Activated naive CD8-positive, alpha-beta T cell treated with anti-CD3 and anti-CD28 coated beads, Interleukin-2, amount 50 U/mL, for 16 hours (primary cell): ENCODE measurements around the gene TEDC1.

ENCODE experiments used
- DNase-seq: peaks from one replicate; pipeline ENCODE4 v3.0.0-alpha.2; 2020; ENCODE audit warnings: low read depth, low spot score

Gene TEDC1

DNA sequence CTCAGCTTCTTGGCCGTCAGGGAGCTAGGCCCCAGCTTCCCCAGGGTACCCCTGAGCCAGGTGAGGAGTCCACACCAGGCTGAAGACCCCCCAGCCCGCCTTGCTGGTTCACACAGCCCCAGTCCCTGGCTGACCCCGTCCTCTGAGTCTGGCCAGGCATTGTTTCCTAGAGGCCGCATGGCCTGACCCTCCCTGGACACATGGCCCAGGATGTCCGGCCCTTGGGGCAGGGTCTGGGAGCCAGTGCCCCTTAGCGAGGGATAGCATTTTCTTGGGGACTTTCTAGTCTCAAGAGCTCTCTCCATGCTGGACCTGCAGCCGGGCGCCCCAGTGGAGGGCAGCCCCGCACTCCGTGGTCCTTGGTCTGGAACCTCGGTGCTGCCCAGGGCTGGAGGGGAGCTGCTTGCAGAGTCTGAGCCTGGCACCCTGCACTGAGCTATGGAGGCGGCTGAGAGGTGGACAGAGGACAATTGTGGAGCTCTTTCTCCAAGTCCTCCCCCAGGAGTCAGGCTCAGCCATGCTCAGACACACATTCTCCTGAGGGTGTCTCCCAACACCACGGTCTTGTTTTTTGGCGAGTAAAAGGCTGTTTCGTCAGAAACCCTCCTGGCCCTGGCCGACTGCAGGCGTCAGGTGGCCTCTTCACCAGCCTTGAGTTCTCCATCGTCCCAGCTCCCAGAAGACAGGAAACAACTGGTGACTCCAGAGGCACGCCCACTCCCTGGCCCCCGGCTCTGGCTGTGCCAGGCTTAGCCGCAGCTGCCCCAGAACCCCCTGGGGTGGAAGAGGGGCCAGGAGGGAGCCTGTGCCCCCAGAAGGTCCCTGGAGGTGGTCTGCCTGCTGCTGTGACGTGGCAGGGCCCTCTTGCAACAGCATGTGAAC, 34.1 kb upstream of the TEDC1 start:
- DNase-seq = no peak

DNA sequence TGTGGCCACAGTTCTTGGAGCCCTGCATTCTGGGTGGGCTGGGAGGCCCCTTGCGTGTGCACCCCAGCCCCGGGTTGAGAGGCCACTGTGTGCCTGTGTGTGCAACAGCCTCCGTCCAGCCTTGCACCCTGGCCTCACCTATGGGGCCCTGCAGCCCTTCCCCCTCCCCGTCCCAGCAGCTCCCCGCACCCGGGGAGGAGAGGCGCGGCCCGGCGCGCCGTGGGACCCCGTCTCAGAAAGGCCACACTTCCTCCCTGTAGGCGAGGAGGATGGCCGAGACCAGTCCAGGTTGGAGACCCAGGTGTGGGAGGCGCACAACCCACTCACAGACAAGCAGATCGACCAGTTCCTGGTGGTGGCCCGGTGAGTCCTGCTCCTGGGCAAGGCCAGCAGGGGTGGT, 33.0 kb upstream of the TEDC1 start:
- no peak for DNase-seq

DNA sequence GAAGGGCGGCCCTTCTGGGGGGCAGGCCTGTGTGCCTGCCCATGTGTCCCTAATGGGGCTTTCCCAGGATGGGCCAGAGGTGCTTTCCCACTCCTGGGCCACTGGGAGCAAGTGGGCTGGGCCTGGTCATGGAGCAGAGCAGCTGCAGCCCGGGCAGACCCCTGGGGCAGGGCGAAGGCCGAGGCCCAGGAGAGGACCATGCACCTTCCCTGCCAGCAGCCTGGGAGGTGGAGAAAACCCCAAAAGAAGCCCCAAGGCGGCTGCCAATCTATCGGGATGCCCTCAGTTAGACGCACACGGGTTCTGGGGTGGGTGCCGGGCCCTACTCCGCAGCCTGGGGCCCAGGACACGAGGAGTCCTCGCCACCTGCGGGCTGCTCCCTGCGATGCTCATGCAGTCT, 32.5 kb upstream of the TEDC1 start:
- DNase-seq = no peak

DNA sequence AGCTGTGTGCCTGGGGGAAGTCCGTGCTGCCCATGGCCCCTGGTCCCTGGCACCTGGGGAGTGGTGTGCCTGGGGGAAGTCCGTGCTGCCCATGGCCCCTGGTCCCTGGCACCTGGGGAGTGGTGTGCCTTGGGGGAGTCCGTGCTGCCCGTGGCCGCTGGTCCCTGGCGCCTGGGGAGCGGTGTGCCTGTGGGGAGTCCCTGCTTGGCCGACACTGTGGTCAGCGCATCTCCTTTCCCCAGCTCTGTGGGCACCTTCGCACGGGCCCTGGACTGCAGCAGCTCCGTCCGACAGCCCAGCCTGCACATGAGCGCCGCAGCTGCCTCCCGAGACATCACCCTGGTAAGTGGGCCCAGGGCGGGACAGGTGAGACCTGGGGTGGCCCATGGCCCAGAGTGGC, 30.9 kb upstream of the TEDC1 start:
- DNase-seq = no peak

DNA sequence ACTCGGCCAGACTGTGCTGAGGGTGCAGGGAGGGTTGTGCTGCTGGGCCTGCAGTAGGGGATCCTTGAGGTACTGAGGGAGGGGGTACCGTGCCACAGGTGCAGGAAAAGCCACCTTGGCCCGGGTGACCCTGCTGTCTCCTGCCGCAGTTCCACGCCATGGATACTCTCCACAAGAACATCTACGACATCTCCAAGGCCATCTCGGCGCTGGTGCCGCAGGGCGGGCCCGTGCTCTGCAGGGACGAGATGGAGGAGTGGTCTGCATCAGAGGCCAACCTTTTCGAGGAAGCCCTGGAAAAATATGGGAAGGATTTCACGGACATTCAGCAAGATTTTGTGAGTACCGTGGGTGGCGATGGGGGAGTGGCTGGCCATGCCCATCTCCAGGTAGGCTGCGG, 30.4 kb upstream of the TEDC1 start:
- DNase-seq = no peak

DNA sequence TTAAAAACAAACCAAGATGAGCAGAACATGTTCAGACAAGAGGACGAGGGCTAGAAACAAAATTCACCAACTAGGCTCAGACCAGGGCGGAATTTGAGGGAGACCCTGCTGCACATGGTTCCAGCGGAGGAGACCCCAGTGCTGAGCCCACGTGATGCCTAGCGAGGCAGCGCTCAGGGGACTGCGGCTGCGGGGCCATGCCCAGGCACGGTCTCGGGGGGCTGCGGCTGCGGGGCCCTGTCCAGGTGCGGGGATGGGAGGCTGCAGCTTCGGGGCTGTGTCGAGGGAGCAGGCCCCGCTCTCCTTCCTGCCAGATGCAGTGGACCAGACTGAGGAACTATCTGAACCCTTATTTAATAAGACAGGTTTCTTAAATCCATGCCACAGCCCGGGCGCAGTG, 29.1 kb upstream of the TEDC1 start:
- no peak for DNase-seq

DNA sequence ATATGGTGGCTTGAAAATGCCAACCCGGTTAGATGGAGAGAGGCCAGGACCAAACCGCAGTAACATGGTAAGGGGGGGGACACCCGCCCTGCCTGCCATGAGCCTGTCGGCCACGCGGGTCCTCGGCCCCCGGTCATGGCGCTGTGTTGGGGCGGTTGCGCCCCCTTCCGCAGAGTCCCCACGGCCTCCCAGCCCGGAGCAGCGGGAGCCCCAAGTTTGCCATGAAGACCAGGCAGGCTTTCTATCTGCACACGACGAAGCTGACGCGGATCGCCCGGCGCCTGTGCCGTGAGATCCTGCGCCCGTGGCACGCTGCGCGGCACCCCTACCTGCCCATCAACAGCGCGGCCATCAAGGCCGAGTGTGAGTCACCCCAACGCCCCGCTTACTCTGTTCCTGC, 26.5 kb upstream of the TEDC1 start:
- DNase-seq = no peak

DNA sequence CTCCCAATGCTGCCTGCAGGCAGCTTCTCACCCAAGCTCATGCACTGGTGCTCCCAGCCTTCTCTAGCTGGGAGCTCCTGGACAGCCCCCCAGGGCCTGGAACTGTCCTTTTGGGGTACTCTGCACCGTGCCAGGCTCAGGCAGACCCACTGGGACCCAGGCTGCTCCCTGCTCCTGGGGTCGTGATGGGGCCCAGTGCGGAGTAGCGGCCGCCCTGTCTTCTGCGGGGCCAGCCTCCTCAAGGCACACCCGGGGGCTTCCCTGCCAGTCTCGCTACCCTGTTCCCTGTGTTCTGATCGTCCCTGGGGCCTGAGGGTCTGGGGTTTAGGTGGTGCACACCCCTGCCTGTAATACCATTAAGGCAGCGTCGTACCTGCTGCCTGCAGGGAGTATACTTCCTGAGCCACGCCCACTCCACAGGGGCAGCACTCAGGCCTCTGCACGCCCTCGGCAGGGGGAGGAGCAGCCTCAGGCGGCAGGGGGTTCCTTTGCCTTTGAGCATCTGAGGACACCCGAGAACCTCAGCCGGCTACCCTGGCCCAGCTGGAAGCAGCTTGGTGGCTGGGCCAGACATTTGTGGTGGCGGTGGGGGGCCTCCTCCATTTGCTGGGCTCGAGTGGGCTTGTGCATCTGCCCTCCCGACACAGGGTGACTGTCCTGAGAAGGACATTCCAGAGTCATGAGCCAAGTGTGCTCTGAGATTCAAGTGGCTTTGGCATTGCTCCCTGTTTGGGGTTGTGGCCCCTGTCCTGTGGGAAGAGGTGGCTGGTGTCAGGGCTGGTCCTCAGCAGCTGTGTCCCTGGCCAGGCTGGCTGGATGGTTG, 25.6 kb upstream of the TEDC1 start:
- DNase-seq = no peak

DNA sequence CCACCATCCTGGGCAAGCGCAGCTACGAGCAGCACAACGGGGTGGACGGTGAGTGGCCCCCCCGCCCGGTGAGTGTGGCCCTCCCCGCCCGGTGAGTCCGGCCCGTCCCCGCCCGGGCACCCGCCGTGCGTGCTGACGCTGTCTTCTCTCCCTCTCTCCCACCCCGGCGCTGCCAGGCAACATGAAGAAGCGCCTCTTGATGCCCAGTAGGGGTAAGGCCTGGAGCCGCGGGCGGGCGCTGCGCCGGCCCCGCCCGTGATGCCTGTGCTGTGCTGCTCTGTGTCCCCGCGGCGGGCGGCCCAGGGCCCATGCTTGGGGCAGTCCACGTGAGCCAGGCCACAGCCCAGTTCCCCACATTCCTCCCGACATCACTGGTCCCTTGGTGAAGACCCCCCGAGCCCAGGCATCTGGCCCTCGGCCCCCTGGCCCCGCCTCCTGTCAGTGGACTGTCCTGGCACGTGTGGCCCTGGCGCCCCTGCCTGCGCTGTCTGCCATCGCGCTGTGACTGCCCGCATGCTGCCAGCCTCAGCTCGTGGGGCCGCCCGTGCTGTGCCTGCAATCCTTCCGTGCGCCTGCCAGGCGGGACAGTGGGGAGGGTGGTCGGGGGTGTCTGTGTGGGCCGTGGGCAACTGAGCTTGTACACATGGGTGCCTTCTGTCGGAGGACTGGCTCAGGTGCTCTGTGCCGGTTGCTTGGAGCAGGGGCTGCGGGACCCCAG, 24.4 kb upstream of the TEDC1 start:
- no peak for DNase-seq

DNA sequence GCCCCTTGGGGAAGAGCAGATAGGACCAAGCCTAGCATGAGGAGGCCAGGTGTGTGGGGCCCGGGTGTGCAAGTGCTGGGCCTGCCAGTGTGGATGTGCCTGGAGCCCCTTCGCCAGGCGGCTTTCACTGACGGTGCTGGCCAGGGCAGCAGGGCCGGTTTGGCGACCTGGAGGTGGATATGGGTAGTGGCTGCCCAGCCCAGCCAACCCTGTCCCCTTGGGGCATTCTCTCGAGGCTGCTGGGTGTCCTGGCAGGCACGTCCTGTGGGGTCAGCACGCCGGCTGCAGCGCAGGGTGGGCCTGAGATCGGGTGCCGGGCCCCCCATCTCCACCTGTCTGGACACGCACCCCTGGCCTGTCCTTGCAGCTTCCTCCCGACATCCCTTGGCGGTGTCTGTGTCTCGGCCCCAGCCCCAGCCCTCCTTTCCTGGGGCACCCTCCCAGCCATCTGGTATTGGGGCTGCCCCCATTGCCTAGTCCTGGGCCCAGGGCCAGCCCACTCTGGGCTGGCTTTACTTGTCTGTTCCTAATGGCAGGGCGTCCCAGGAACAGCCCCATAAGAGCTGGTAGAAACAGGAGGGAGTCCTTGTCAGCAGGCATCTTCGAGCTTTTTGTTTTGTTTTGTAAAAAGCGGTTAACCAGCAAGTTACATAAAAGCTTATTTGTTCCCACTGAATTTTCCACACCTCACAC, 23.7 kb upstream of the TEDC1 start:
- DNase-seq = no peak

DNA sequence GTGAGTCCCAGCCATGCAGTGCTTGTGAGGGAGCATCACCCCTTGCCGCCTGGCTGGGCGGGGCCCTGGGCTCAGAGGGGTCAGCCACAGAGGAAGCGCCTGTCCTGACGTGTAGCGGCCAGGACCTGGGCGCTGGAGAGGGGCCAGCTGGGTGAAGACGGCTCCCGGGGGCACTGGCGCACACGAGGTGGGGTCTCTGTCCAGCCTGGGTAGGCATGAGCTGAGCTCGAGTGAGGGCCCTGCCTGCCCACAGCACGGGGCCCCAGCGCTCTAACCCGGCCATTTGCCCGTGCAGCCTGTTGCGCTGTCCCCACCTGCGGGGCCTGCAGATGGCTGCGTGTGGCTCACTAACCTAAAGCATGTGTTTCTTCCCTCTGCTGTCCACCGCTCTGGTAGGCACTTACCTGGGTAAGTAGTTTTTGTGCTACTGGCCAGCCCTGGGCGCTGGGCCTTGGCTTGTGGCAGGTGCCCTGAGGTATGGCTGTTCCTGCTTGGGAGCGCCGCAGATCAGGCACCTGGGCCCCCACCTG, 23.0 kb upstream of the TEDC1 start:
- no peak for DNase-seq

DNA sequence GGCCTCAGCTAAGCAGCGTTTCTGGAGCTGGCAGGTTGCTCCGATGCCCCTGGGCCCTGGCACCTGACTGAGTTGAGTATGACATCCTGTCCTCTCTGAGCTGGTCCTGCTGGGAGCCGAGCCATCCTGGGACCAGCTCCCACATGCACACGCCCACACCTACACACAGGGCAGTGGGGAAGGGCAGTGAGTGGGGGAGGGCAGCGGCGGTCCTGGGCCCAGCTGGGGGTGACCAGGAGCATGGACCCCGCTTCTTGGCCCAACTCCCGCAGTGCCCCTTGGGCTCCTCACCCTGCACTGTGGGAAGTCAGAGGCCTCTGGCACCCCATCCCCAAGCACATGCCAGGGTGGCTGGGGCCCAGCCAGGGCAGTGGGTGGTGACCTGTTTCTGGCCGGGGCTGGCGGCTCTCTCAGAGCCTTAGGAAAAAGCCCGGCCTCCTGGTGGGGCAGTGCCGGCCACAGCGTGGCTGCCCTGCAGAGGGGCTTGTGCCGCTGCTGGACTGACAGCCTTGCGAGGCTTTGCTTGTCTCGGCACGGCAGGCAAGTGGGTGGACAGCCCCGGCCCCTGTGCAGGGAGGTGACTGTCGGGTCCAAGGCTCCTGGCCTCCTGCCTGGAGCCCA, 22.3 kb upstream of the TEDC1 start:
- no peak for DNase-seq

DNA sequence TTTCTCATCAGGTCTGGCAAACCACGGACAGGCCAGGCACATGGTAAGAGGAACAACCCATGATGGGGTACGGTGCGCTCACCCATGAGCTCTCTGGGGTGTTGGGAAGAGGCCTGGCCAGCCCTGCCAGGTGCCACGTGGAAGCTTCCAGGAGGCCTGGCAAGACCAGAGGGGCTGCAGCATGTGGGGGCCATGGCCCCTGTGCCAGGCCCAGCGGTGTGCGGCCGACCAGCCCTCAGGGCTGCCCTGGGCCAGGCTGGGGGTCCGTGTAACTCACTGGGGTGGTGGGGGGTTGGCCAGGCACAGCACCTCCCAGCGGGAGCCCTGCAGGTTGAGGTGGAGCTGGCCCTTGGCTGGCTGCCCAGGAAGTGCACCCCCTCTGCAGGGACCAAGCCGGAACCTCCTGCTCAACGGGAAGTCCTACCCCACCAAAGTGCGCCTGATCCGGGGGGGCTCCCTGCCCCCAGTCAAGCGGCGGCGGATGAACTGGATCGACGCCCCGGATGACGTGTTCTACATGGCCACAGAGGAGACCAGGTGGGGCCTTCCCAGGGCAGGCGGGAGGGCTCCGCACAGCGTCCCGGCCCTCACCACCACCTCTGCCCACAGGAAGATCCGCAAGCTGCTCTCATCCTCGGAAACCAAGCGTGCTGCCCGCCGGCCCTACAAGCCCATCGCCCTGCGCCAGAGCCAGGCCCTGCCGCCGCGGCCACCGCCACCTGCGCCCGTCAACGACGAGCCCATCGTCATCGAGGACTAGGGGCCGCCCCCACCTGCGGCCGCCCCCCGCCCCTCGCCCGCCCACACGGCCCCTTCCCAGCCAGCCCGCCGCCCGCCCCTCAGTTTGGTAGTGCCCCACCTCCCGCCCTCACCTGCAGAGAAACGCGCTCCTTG, 21.3 kb upstream of the TEDC1 start:
- DNase-seq = no peak

DNA sequence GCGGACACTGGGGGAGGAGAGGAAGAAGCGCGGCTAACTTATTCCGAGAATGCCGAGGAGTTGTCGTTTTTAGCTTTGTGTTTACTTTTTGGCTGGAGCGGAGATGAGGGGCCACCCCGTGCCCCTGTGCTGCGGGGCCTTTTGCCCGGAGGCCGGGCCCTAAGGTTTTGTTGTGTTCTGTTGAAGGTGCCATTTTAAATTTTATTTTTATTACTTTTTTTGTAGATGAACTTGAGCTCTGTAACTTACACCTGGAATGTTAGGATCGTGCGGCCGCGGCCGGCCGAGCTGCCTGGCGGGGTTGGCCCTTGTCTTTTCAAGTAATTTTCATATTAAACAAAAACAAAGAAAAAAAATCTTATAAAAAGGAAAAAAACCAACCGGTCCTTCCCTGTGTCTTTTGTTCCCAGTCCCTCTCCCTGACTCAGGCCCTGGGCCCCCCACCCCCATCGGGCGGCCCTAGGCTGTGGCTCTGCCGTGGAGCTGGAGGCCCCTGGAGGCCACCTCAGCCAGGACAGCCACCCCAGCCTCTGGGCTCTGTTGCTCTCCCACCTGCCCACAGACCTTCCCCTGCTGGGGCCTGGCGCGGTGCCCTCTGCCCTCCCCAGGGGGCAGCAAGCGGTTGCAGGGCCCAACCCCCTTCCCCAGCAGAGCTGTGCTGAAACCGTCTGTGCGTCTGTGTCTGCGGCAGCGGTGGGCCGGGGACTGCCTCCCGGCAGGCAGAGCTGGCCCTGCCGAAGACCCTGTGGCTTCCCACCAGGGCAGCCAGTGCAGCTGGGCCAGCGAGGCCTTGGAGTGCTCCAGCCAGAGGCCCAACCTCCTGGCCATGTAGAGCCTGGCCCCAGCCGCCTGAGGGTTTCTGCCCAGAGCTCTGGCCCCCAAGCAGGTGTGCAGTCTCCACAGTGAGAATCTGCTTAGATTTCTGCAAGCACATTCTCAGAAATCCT, 20.4 kb upstream of the TEDC1 start:
- DNase-seq = no peak

DNA sequence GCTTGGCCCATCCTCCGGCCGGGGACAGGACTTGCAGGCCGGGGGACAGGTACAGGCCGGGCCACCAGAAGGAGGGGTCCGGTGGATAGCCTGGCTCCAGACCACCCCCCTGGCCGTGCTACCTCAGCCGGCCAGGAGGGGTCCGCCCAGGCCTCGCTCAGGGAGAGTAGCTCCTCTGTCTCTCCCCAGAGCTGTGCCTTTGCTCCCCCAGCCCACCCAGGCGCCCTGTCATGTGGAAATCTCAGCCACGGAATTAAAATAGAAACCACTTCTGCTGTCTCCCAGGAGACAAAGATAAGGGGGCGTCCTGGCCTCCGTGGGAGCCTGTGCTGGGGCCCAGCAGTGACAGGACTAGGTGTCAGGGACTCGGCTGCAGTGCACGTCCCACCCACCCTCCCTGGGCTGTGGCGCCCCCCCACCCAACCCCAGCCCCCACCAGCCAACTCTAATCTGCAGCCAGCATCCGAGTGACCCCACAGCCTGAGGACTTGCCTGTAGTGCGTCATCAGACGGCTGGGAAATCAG, 19.7 kb upstream of the TEDC1 start:
- DNase-seq = no peak

DNA sequence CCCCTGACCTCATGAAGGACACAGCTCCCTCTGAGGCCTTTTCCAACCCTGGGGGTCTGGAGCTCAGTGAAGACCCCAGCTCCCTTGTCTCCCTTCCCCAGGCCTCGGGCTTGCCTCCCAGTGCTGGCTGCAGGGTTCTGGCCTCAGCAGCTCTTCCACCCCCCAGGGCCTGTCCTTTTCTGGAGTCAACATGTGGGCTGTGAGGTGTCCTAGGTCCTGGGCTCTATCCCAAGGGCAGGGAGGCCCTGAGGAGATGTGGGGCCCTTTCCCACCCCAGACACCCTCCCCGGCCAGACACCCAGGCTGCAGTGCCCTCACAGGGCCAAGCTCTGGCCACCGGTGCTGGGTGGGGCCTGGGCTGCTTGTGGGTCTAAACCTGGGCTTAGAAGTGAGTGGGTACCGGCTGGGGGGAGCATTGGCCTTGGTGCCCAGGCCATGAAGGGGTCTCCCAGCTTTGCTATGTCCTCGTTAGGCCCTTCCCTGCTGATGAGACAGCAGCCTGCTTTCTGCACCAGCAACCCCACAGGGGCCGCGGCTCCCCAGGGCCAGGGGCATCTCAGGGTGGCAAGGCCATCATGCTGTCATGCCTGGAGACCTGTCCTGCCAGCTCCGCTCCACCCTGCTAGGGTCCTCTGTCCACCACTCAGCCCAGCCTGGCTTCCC, 19.1 kb upstream of the TEDC1 start:
- no peak for DNase-seq

DNA sequence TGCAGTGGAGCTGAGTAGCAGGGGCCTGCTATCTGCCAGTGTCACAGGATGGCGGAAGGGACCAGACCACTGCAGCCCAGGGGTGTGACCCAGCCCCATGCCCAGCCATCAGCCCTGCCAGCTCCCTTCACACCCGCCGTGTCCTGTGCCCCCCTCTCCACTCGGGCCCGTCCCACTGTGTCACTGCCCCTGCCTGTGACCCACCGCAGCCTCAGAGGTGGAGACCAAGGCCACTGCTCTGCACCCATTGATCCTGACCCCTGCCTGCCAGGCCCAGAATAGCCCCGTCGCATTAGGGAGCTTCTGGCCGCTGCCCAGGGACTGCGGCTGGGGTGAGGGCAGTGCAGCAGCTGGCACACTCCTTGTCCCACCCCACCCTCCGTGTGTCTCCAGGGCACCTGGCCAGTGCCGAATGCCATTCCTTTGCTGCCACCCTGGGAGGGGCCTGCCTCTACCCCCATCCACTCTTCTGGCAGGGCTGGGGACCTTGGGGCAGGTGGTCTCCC, 18.5 kb upstream of the TEDC1 start:
- DNase-seq = no peak
